Inflammatory macrophage (primary cell): ENCODE data around the gene CYB5R4.

Experiments
- DNase-seq, 2 donors: peaks; one replicate each; pipeline ENCODE4 v3.0.0-alpha.2; 2020 to 2022
- total RNA-seq, 18 experiments: gene quantifications; one replicate each; lab custom pipeline; 2026; ENCODE audit warnings: mixed read lengths in 6 of 18, inconsistent platforms in 2 of 18; lab: John Stamatoyannopoulos, UW

CYB5R4 gene
- total RNA-seq: 57.7 to 123 (median 93.2) reads per million in 18 experiments

DNA sequence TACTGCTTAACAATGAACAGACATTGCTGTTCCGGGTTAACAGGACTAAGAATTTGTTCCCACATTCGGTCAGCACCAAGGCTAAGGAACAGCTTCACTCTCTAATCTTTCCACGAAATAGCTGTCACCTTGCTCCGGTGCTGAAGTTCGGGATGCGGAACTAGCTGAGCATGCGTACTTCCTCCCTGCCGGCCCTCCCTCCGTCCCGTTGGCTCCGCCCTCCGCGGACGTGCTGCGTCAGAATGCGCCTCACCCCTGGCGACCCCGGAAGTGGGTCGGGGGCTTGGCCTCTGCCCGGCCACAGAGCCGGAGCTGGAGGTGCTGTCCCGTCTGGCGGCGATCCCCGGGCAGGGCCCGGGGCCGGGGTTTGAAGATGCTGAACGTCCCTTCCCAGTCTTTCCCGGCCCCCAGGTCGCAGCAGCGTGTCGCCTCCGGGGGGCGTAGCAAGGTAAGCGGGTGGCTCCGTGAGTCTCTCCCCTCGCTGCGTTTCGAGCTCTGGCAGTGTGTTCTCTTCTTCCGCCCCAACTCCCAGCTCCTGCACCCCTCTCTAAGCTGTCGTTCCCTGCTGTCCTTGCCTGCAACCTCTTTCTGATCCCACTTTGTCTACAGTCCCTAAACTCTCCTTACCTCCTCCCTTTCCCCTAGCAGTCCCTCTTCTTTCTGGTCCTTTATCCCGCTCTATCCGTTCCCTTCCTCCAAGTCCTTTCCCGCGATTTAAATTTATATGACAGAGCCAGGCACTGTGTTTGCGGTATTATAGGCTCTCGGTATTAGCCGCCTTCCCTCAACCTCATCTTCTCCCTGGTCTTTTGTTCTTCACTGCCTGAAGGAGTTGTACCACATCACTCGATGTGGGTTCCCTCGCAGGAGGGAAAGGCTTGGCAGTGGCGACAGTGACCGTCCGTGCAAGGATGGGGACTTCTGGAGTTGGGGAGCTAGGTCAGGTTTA is at the start of gene CYB5R4:
TSS of gene CYB5R4 (plus strand) at position 280 of the 949 bp plus-strand sequence. CDS start at position 374, 94 bp downstream.
- peak; percentile 96 for DNase-seq

DNA sequence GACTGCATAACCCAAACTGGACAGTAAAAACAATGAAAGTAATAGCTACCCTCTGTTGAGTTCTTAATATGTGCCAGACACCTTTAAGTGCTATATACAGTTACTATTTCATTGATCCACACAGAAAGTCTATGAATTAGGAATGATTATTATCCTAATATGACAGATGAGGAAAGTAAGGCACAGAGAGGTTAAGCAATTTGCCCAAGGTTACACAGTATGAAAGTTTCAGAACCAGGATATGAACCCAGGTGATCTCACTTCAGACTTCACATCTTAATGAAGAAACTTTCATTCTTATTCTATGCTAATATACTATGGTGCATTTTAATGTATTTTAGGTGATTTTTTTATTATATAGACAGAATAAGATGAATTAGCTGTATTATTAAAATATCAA is 46.9 kb upstream of the CYB5R4 start:
- no peak for DNase-seq

DNA sequence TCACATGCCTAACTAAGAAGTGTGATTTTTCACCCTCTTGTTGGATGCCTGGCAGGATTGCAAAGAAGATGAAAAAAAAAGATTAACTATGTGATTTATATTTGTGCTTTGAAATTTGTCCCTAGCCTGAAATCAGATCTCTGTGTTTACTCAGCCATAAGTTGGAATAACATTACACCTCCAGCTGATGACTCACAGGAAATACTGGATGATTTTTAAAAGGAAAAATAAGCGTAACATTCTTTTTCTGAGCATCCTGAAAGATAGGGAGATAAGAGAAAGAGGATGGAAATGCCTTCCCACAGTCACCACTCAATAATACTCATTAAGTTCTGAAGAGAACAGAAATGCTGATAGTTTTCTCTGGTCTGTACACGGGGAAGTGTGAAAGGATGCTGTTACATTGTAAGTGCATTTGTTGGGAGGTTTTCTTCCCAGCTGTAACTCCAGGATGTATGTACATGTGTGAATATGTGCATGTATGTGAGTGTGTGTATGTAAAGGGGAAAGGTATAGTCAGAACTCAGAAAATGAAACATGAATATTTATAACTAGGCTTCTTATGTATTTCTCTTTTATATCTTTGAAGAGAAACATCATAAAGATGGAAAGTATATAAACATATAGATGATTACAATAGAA is 43.7 kb upstream of the CYB5R4 start:
- DNase-seq: no peak

DNA sequence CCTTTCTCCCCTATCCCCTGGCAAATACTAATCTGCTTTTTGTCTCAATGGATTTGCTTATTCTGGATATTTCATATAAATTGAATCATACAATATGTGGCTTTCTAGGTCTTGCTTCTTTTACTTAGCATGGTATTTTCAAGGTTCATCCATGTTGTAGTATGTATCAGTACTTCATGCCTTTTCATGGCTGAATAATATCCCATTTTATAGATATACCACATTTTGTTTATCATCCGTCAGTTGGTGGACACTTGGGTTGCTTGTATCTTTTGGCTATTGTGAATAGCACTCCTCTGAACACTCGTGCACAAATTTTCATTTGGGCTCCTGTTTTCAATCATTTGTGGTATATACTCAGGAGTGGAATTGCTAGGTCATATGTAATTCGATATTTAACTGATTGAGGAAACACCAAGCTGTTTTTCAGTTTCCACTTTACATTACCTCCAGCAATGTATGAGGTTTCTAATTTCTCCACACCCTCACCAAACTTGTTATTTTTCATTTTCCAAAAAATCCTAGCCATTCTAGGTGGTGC is 36.8 kb upstream of the CYB5R4 start:
- no peak for DNase-seq

GRCh38 chr6:83824388-83824801 is 35.1 kb upstream of the CYB5R4 start:
- no peak for DNase-seq

GRCh38 chr6:83824831-83825230 is 34.7 kb upstream of the CYB5R4 start:
- no peak for DNase-seq

GRCh38 chr6:83827050-83827449 is 32.4 kb upstream of the CYB5R4 start:
- no peak for DNase-seq

DNA sequence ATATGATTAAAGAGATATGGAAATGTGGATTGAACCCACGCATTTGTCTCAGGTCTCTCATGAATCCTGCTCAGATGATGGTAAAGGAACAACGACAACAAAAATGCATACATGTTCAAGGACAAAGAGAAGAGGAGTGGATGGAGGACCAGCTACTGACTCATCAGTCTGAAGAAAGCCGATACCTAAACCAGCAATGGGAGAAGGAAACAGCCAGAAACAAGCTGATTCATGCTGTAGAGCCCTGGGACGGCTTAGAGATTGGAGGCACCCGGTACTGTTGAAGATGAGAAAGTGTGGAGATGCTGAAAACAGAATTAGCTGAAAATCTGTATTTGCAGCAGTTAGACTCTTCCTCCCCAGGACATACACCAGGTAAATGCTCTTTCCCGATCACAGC is 20.8 kb upstream of the CYB5R4 start:
- no peak for DNase-seq

- no peak for DNase-seq
Measured at GRCh38 chr6:83844170-83844569, 15.3 kb upstream of the CYB5R4 start.

- no peak for DNase-seq
Measured at GRCh38 chr6:83846291-83846690, 13.2 kb upstream of the CYB5R4 start.

GRCh38 chr6:83847179-83847578 is 12.3 kb upstream of the CYB5R4 start:
- DNase-seq: no peak

GRCh38 chr6:83849127-83849526 is 10.4 kb upstream of the CYB5R4 start:
- no peak for DNase-seq

- DNase-seq: no peak
Measured at GRCh38 chr6:83849610-83850009, 9.9 kb upstream of the CYB5R4 start.

DNA sequence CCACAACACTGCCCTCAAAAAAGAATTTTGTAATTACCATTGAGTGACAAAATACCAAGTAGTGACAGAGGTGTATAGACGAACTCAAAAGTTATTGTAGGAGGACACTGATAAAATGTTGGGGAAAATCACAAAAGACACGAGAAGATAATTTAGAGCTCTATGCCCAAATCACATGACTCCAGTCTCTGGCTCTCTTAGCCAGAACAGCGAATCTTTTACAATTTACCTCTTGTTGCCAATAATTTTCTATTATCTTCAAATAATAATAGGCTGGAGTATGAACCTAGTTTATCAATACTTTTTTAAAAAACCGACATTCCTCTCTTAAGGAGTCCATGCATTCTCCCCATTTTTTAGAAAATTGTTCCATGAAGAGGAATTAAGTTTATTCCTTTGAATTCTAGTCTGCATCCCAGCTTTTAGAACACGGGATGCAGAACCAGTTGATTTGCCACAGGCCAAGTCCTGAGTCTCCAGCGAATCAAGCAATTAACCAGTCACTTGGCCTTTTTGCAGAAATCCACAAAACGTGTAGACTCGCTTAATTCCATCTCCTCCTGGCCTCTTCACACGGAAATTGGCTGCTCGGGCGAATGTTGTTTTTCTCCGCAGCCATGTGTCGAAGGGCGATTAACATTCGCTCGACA is 6.8 kb upstream of the CYB5R4 start:
- DNase-seq: no peak

GRCh38 chr6:83853178-83854000 is 6.1 kb upstream of the CYB5R4 start, which contains the start of gene RIPPLY2:
Gene RIPPLY2 (plus strand): TSS chr6:83853360. CDS start chr6:83853417, 57 bp downstream.
- DNase-seq: no peak

- DNase-seq: no peak
Measured at GRCh38 chr6:83854001-83854501, 5.4 kb upstream of the CYB5R4 start.

GRCh38 chr6:83854766-83855165 is 4.7 kb upstream of the CYB5R4 start:
- DNase-seq: no peak

DNA sequence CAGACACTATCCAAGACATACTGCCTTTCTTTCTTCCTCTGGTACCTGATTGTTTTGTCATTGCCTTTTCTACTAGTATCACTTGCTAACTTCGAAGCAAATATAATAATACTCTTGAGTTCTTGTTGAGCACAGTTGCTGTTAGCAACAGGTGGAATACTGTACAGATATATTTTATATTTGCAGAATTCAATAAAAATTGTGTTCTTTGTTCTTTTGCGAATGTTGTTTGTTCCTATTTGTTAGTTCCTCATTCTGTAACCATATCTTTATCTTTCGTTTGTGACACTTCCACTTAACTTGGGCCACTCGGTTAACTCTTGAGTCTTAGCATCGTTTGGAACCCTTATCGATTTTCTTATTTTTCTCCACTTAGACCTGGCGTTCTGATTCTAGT is 868 bp downstream of the CYB5R4 start:
- peak; percentile 11 to 28 for DNase-seq

DNA sequence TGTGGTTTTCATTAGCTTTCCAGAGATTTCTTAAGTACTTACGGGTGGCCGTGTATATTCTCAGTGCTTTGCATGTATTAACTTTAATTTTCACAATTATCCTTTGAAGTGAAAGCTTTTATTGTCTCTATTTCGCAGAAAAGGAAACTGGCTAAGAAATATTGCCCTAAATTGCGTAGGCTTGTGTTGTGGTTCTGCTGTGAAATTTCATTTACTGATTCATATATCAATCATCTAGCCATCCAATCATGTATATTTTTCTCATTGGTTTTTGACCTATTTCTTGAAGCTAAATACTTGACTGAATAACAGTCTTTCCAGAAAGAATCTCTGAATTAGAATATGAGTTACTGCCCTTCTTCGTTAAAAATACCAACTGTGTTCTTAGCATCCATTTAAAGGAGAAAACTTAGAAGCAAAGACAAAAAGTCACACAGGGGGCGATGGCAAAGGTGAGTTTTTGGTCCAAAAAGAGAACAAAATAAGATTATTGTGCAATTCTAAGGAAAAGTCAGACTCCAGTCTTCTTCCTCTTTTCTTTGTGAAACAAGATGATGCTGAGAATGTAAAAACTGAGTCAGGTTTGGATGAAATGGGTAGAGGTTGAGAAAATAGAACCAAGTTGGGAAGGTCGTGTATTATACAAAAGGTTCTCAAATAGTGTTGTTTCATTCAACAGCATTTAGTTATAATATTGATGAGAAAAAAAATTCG is 1.4 kb downstream of the CYB5R4 start:
- peak in 1 of 2 donors; percentile 29 for DNase-seq

DNA sequence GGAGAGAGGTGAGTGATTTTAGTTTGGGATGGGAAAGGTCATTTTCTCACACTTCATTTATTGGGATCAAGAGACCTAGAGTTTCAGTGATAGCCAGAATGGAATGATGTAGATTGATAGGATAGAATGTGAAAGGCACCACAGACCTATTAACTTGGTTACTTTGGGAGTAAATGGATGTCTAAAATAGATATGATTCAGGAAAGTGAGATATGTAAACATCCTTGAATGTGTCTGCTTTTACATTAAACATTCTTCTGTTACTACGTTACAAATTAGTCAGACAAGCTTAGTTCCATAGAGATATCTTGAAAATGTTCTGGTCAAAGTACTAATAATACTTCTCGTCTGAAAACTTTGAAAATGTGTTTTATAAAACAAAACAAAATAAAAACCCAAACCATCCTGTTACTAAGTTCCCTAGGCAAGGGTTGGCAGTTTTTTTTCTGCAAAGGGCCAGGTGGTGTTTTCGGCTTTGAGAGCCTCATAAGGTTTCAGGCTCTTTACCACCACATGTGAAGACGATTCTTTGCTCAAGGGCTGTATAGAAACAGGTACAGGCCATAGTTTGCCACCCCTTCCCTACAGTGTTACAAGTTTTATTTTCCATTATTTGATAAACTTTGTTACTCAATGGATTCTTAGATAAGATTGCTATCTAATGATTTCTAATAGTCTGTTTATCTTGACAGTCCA is 3.4 kb downstream of the CYB5R4 start:
- no peak for DNase-seq
